Effector CD4-positive, alpha-beta T cell (primary cell): ENCODE data around the gene HHATL. TPM values are rescaled to one million over a fixed set of nuclear protein-coding genes. Genes with fewer than 3 reads are reported as not detected.
A peak's percentile ranks its signal among the peaks of the same experiment; 100 is the strongest.

Source experiments
- DNase-seq: peaks from one replicate; pipeline ENCODE4 v3.0.0-alpha.2; 2020
- total RNA-seq: gene quantifications from one replicate; lab custom pipeline; 2026; lab: John Stamatoyannopoulos, UW

The HHATL gene, protein sequence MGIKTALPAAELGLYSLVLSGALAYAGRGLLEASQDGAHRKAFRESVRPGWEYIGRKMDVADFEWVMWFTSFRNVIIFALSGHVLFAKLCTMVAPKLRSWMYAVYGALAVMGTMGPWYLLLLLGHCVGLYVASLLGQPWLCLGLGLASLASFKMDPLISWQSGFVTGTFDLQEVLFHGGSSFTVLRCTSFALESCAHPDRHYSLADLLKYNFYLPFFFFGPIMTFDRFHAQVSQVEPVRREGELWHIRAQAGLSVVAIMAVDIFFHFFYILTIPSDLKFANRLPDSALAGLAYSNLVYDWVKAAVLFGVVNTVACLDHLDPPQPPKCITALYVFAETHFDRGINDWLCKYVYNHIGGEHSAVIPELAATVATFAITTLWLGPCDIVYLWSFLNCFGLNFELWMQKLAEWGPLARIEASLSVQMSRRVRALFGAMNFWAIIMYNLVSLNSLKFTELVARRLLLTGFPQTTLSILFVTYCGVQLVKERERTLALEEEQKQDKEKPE
- total RNA-seq = not detected

GRCh38 chr3:42702066-42702951 is at the start of gene HHATL:
Gene HHATL (minus strand): TSS chr3:42702798. CDS start chr3:42700826, 1,972 bp downstream.
- no peak for DNase-seq

DNA sequence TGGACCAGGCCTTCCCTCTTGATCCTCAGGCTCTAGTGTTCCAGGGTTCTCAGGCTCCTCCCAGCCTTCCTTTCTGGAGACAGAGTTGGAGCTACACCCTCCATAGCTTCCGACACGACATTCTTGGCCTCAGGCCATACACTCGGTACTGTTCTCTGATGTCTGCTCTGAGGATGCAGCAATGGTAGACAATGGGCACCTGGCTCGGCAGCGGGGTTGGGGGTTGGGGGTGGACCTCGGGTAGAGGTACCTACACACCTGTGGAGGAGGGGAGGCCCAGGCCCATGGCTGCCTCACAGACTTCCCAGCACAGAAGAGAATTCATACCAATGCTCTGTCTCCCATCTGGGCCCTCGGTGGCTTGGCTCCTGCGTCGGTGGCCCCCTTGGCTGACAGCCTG is 49.0 kb upstream of the HHATL start:
- no peak for DNase-seq

DNA sequence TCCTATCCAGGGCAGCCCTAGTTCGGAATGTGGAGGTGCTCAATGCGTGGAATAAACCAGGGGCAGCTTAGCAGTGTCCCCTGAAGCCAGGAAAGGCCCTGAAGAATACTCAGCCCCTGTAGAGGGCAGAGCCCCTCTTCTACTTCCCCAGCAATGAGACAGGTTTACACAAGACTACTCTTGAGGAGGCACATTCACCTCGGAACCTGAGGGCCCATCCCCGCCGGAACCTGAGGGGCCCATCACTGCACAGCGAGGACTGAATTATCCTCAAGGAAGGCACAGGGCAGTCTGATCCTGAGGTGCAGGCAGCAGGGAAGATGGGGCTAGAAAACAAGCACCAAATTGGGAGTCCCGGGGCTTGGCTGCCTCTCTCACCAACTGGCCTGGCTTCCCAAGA is 48.2 kb upstream of the HHATL start:
- no peak for DNase-seq

DNA sequence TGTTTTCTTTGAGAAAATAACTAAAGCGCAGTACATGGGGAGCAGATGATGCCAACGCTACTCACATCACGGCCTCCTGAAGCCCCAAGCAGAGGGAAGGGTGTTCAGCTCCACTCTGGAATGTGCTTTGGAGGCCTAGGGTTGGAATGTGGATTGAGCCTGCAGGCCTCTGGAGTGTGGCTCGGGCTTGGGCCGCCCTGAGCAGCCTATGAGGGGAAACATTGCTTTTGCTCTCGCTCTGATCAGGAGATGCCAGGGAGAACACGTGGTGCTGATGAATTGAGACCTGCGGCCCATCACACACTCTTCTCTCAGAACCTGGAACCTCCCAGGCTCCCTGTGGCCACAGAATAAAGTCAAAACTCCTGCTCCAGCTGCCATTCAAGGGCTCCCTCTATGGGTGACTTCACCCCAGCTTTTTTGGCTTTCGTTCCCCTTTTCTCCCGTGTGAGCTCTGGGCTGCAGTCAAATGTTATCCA is 47.2 kb upstream of the HHATL start:
- no peak for DNase-seq

DNA sequence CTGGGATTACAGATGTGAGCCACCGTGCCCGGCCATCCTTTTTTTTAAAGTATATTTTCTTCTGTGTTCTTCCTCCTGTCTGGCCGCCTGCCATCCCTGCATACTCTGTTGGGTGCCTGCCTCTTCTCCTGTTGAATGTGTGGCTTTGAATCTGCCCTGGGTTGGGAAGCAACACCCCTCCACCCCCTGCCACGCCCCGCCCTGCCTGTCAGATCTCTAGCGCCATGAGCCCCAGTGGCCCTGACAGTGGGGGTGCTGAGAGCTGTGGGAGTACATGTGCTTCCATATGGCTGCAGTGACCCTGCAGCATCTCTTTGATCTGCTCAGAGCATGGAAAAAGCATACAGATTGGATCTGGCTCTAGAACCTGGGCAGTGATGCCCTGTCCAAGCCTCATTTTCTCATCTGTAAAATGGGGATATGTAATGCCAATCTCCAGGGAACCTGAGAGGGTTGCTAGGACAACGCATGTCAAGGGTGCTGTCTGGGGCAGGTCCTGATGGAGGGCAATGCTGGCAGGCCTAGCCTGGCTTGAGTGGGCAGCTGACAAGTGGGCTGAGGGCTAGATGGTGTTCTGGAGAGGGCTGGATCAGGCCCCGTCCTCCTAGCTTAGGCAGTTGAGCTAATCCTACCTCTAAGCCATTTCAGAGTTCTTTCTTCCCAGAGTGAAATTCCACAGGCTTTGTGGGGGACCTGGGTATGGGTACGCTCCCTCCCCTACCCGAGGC is 46.6 kb upstream of the HHATL start:
- DNase-seq = no peak

- DNase-seq = peak; percentile 13
Measured at GRCh38 chr3:42747581-42747980, 45.0 kb upstream of the HHATL start.

- no peak for DNase-seq
Measured at GRCh38 chr3:42746455-42747450, 44.2 kb upstream of the HHATL start.

DNA sequence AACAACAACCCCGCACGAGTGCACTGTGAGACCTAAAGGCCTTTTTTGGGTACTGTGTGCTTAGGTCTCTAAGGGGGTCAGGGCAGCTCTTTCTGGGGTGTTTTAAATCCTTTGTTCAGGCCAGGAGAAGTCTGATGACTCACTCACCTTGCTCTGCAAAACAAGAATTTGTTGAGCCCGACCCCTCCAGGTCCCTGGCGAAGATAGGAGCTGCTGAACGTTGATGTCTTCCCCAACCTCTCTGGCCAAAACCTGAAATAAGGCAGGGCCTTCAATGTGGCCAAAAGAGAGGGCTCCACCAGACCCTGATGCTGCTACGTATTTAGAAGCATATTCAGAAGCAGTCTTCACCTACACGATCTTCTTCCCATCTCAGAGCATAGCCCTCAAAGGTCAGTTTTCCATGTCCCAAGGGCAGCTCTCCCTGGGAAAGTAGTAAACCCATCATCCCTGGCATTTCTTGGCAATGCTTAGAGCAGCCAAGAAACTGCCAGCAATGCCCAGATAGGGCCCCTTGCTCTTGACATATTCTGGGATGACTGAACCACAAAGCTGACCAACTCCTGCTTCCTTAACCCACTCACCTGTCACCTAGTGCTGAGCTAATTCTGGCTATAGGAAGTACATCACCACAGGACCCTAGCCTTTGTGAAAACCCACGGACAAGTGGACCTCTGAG is 43.3 kb upstream of the HHATL start:
- no peak for DNase-seq

DNA sequence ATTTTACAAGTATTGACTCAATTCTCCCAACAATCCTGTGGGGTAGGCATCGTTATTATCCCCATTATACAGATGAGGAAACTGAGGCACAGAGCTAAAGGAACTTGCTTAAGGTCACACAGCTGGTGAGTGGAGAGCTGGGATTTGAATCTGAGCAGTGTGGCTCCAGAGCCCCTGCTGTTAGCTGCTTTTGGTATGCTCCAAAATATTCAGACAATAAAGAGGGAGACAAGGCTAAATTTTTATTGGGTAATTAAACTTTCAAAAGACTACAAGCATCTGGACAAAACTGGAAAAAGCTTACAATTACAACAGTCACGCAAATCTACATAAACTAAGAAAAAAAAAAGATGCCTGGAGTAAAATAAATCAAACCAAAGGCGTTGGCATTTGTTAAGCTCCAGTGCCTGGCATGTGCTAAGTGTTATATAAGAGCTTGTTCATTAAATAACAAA is 42.7 kb upstream of the HHATL start:
- no peak for DNase-seq

DNA sequence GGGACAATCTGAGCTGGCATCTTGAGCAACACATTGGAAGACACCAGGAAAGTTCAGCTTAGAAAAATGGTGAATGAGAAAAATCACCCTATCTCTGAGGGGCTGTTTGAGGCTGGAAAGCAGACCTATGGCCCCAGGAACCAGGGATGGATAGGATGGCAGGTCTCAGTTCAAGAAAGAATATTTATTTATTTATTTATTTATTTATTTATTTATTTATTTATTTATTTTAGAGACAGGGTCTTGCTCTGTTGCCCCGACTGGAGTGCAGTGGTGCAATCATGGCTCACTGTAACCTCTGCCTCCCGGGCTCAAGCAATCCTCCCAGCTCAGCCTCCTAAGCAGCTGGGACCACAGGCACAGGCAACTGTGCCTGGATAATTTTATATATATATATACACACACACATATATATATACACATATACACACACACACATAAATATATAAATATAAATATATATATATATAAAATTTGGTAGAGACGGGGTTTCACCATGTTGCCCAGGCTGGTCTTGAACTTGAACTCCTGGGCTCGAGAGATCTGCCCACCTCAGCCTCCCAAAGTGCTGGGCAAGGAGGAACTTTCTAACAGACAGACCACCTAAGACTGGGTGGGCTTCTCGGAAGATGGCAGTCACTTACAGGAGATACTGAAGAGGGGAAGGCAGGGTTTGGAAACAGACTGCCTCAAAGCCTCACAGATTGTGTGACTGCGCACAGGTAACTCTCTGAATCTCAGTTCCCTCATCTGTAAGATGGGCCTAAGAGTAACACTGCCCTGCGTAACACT is 40.8 kb upstream of the HHATL start:
- no peak for DNase-seq

DNA sequence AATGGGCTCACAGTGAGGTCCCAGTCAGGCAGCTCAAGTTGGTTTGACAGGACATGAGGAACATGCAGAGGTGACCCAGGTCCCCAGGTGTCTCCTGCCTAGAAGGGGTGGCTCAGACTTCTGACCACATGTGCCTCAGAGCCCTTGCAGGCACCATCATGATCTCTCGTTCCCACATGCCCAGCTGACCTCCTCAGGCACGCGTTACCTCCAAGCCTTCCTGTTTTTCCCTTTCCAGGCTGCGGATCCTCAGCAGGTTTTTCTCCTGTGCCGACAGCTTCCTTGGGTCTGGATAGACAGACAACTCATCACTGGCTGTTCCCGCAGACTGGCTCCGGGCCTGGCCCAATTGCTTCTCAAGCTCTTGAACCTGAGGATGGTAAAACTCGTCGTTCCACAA is 40.1 kb upstream of the HHATL start:
- DNase-seq = no peak

- no peak for DNase-seq
Measured at GRCh38 chr3:42742259-42742658, 39.7 kb upstream of the HHATL start.

- no peak for DNase-seq
Measured at GRCh38 chr3:42741796-42742195, 39.2 kb upstream of the HHATL start.

- no peak for DNase-seq
Measured at GRCh38 chr3:42739401-42740158, 37.0 kb upstream of the HHATL start.

DNA sequence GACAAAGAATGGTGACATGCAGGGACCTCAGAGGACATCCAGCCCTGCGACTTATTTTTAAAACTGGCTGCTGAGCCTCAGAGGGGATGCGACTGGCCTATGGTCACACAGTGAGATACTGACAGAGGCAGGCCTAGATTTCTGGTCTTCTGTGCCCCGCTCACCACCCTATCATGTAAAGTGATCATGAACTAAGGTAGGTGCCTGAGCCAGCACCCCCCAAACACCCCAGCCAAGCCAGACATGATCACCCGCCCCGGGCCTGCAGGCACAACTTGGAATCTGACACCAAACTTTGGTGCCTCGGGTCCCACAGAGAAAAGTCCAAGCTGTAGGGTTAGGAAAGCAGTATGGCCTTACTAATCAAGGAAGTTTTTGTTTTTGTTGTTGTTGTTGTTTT is 33.9 kb upstream of the HHATL start:
- DNase-seq = no peak

DNA sequence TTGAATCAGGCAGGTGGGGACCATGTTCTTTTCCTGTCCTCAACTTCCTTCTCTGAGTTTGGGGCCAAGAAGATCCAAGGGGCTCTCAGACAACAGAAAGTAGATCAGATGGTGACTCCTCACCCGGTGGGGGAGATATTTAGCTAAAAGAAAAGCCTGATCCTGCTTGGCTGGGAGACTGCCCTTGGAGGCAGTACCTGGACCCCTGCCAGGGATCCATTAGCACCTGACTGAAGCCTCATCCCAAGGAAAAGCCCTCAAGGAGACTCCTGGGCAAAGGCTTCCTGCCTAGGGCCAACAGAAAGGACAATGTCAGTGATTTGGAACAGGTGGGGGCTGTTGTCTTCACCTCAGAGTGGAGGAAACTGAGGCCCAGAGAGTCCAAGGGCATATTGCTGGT is 33.5 kb upstream of the HHATL start:
- DNase-seq = no peak

DNA sequence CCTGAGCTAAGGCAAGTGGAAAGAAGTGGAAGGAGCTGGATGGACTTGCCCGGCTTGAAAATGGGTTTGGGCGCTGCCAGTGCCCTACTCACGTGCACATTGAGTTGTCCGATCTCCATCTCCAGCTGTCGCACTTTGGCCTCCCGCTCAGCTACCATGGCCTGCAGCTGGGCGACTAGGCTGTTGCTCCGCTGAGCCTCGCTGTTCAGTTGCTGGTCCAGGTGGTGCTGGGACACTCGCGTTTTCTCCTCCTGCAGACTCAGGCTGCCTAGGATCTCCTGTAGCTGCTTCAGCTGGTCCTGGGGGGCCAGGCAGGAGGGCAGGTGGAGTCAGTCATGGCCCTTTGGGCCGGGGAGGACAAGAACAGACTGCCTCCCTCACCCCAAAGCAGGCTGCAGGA is 33.0 kb upstream of the HHATL start:
- no peak for DNase-seq

DNA sequence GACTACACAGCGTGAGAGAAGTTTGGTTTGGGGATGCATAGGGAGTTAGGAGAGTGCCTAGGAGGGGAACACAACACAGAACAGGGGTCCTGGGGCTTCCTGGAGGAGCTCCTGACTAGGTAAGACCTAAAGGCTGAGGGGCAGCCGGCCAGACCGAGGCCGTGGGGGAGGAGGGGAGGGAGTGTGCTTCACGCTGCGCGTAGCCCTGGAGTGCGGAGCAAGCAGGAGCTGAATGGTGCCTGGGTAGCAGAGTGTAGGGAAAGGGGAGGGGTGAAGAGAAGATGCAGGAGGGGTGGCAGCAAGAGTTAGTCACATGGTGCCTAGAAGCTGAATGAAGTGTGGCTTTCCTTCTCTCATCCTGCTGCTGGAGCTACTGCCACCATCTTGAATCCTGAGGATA is 32.4 kb upstream of the HHATL start:
- no peak for DNase-seq

- DNase-seq = no peak
Measured at GRCh38 chr3:42734263-42734860, 31.8 kb upstream of the HHATL start.
